WTC11 (cell line): ENCODE results near the gene PIM1. TPM values are rescaled to one million over a fixed set of nuclear protein-coding genes. Genes with fewer than 3 reads are reported as not detected.
"Not testable (repeated sequence)": the region's sequence is repeated elsewhere in the genome, so short reads cannot be mapped to it uniquely, and the experiment has no call there.

Experiments used
- ATAC-seq: fragments of 200-7000 bp; cut with Tn5 transposase; 2 replicates; pipeline ENCODE4 v1.10.0; 2021; ENCODE audit warnings: mild to moderate bottlenecking, moderate library complexity
- CTCF ChIA-PET: fragments of 300-600 bp; sonication (Branson Sonifier 250); formaldehyde crosslinking; loops from one replicate; lab custom pipeline; 2021; ENCODE audit warnings: antibody characterized with exemption; lab: Charles Lee
- POLR2A ChIA-PET: fragments of 350-600 bp; sonication (Branson Sonifier 250); formaldehyde crosslinking; loops from one replicate; lab custom pipeline; 2021; ENCODE audit warnings: antibody characterized with exemption; lab: Charles Lee
- DNase-seq: peaks from one replicate; pipeline ENCODE4 v3.0.0; 2021; ENCODE audit warnings: low spot score
- H3K27ac Mint-ChIP-seq: 2 replicates; pipeline ENCODE4 v1.8.0; 2021; ENCODE audit warnings: mixed read lengths
- H3K27me3 Mint-ChIP-seq: 2 replicates; pipeline ENCODE4 v1.8.0; 2021; ENCODE audit warnings: low read depth, mild to moderate bottlenecking, moderate library complexity, mixed read lengths
- H3K36me3 Mint-ChIP-seq: 2 replicates; pipeline ENCODE4 v1.8.0; 2021; ENCODE audit warnings: mixed read lengths
- H3K4me1 Mint-ChIP-seq: 2 replicates; pipeline ENCODE4 v1.8.0; 2022; ENCODE audit warnings: mixed read lengths
- H3K4me3 Mint-ChIP-seq: 2 replicates; pipeline ENCODE4 v1.8.0; 2021; ENCODE audit warnings: mild to moderate bottlenecking, moderate library complexity, mixed read lengths
- H3K9me3 Mint-ChIP-seq: 2 replicates; pipeline ENCODE4 v1.8.0; 2021; ENCODE audit warnings: mixed read lengths
- E2F4 ChIP-seq: sonication (generic); formaldehyde crosslinking; IDR thresholded peaks from 2 replicates; pipeline ENCODE4 v1.8.1; 2022; ENCODE audit warnings: low read depth, mild to moderate bottlenecking, moderate library complexity, missing genetic modification reagents, borderline replicate concordance
- ELF4 ChIP-seq: sonication (generic); formaldehyde crosslinking; IDR thresholded peaks from 2 replicates; pipeline ENCODE4 v1.8.1; 2022; ENCODE audit warnings: low read depth, mild to moderate bottlenecking, moderate library complexity, missing genetic modification reagents
- ERG ChIP-seq: fragments of 250-450 bp; sonication (Bioruptor Pico); IDR thresholded peaks from 2 replicates; pipeline ENCODE4 v1.8.0; 2021; ENCODE audit warnings: mild to moderate bottlenecking
- ETV6 ChIP-seq: sonication (generic); formaldehyde crosslinking; IDR thresholded peaks from 2 replicates; pipeline ENCODE4 v1.8.1; 2022; ENCODE audit warnings: mild to moderate bottlenecking, missing genetic modification reagents
- GRHL2 ChIP-seq: fragments of 250-450 bp; sonication (Bioruptor Pico); IDR thresholded peaks from 2 replicates; pipeline ENCODE4 v1.8.0; 2022; ENCODE audit warnings: mild to moderate bottlenecking, moderate library complexity; ENCODE audit not compliant: insufficient replicate concordance, severe bottlenecking
- HMGA2 ChIP-seq: fragments of 250-450 bp; sonication (Bioruptor Pico); IDR thresholded peaks from 2 replicates; pipeline ENCODE4 v1.4.0; 2021; ENCODE audit warnings: mild to moderate bottlenecking, moderate library complexity
- IRF2 ChIP-seq: sonication (generic); formaldehyde crosslinking; IDR thresholded peaks from 2 replicates; pipeline ENCODE4 v1.8.0; 2022; ENCODE audit warnings: low read depth, missing genetic modification reagents, borderline replicate concordance
- NFE2L1 ChIP-seq: sonication (generic); formaldehyde crosslinking; IDR thresholded peaks from 2 replicates; pipeline ENCODE4 v1.8.1; 2023; ENCODE audit warnings: missing genetic modification reagents
- PRRX2 ChIP-seq: fragments of 250-450 bp; sonication (Bioruptor Pico); IDR thresholded peaks from 2 replicates; pipeline ENCODE4 v1.8.0; 2021; ENCODE audit warnings: mild to moderate bottlenecking
- RELA ChIP-seq: sonication (generic); formaldehyde crosslinking; IDR thresholded peaks from 2 replicates; pipeline ENCODE4 v1.8.1; 2022; ENCODE audit warnings: missing genetic modification reagents, mild to moderate bottlenecking, borderline replicate concordance
- SMAD4 ChIP-seq: sonication (generic); formaldehyde crosslinking; IDR thresholded peaks from 2 replicates; pipeline ENCODE4 v1.8.0; 2022; ENCODE audit warnings: mild to moderate bottlenecking, missing genetic modification reagents
- STAT6 ChIP-seq: sonication (generic); formaldehyde crosslinking; conservative IDR thresholded peaks from 2 replicates; pipeline ENCODE4 v1.8.1; 2023; ENCODE audit warnings: mild to moderate bottlenecking, low read depth, missing genetic modification reagents, moderate library complexity
- TCF7 ChIP-seq: sonication (generic); formaldehyde crosslinking; IDR thresholded peaks from 2 replicates; pipeline ENCODE4 v1.8.0; 2022; ENCODE audit warnings: mild to moderate bottlenecking, low read depth, missing genetic modification reagents, moderate library complexity
- ZNF121 ChIP-seq: sonication (generic); formaldehyde crosslinking; IDR thresholded peaks from 2 replicates; pipeline ENCODE4 v1.8.0; 2023; ENCODE audit warnings: missing genetic modification reagents
- ZNF263 ChIP-seq: sonication (generic); formaldehyde crosslinking; IDR thresholded peaks from 2 replicates; pipeline ENCODE4 v1.8.1; 2022; ENCODE audit warnings: low read depth, mild to moderate bottlenecking, moderate library complexity, missing genetic modification reagents
- total RNA-seq: library from RNA; stranded (reverse); gene quantifications from 3 replicates; pipeline ENCODE4 v1.2.3, GENCODE V29; 2021
- TF ChIP-seq, protein P1 (sequence below): sonication (generic); formaldehyde crosslinking; IDR thresholded peaks from 2 replicates; pipeline ENCODE4 v1.8.1; 2022; ENCODE audit warnings: low read depth, missing genetic modification reagents, borderline replicate concordance
- TF ChIP-seq, protein P2 (sequence below): sonication (generic); formaldehyde crosslinking; IDR thresholded peaks from 2 replicates; pipeline ENCODE4 v1.8.0; 2022; ENCODE audit warnings: mild to moderate bottlenecking, missing genetic modification reagents

Gene PIM1
- total RNA-seq, 1 experiment from 2014 or later = 64.7 TPM

GRCh38 chr6:37180075-37180474 is 10.1 kb downstream of the PIM1 start:
- Mint-ChIP-seq H3K27me3 (no peaks in the 10 kb centered on the region), H3K4me1 (peaks cover 4% of the 10 kb centered on the region)
- CTCF ChIA-PET = no interaction called here

DNA sequence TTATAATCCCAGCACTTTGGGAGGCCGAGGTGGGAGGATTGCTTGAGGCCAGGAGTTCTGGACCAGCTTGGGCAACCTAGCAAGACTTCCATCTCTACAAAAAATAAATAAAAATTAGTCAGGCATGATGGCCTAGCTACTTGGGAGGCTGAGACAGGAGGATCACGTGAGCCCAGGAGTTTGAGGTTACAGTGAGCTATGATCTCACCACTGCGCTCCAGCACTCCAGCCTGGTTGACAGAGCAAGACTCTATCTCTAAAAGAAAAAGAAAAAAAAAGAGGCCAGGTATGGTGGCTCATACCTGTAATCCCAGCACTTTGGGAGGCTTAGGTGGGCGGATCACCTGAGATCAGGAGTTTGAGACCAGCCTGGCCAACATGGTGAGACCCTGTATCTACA is 10.7 kb downstream of the PIM1 start:
- DNase-seq, POLR2A ChIA-PET, H3K27ac Mint-ChIP-seq, H3K4me3 Mint-ChIP-seq, H3K9me3 Mint-ChIP-seq, ATAC-seq, H3K36me3 Mint-ChIP-seq, H3K4me1 Mint-ChIP-seq, H3K27me3 Mint-ChIP-seq: not testable (repeated sequence)
- CTCF ChIA-PET = interaction anchor here (0.8 kb wide), 1 partner anchor 398 kb away, joined by 3 read pairs; no protein-coding TSS in a partner anchor

More at GRCh38 chr6:37180075-37180474, 10.1 kb downstream of the PIM1 start:
- no peaks in the 10 kb centered on the region for H3K9me3 Mint-ChIP-seq
- DNase-seq (no peak), ATAC-seq (no peak)
- H3K27ac Mint-ChIP-seq = no peak overlapping the region
- POLR2A ChIA-PET = no interaction called here
- peaks cover 5% of the 10 kb centered on the region for H3K36me3 Mint-ChIP-seq
- H3K4me3 Mint-ChIP-seq = no peak overlapping the region
- TF ChIP-seq ELF4 (no peak), STAT6 (CRISPR knock-in tag) (no peak), HMGA2 (CRISPR knock-in tag) (no peak), ETV6 (no peak), PRRX2 (no peak), IRF2 (CRISPR knock-in tag) (no peak), ERG (no peak), RELA (CRISPR knock-in tag) (no peak)
- TF ChIP-seq, protein P1, sequence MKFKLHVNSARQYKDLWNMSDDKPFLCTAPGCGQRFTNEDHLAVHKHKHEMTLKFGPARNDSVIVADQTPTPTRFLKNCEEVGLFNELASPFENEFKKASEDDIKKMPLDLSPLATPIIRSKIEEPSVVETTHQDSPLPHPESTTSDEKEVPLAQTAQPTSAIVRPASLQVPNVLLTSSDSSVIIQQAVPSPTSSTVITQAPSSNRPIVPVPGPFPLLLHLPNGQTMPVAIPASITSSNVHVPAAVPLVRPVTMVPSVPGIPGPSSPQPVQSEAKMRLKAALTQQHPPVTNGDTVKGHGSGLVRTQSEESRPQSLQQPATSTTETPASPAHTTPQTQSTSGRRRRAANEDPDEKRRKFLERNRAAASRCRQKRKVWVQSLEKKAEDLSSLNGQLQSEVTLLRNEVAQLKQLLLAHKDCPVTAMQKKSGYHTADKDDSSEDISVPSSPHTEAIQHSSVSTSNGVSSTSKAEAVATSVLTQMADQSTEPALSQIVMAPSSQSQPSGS = no peak

DNA sequence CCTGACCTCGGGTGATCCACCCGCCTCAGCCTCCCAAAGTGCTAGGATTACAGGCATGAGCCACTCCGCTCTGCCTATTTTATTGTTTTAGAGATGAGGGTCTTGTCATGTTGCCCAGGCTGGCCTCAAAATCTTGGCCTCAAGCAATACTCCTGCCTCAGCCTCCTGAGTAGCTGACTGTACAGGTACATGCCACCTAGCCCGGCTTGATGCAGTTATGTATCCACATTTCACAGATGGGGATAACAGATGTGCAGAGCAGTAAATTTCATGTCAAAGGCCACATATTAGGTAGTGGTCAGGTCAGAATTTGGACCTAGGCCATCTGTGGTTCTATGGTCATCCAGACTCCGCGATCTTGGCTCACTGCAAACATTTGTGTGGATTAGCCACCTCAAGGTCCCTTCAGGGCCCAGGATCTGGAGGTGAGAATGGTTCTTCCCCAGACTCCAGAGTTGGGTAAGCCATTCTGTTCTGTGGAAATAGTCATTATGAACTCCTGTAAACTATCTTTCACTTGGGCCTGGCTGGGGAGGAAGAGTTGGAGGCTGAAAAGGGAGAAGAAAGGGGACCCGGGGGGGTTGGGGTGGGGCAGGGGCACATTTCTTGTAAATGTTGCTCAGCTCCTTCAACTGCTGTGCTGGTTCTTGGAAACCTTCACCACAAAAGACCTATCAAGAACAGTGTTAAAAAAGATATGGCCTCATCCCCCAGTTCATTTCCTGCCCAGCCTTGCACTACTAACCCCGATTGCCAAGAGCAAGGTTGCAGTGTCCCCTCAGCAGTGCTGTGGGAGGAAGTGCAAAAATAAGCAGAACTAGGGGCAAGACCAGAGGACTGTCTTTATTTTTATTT is 13.0 kb downstream of the PIM1 start:
- ATAC-seq = no peak

GRCh38 chr6:37185949-37186720 is 16.2 kb downstream of the PIM1 start:
- not testable (repeated sequence) for H3K27me3 Mint-ChIP-seq, ATAC-seq, H3K4me3 Mint-ChIP-seq, H3K4me1 Mint-ChIP-seq, H3K36me3 Mint-ChIP-seq, H3K9me3 Mint-ChIP-seq, DNase-seq, H3K27ac Mint-ChIP-seq
- CTCF ChIA-PET = interaction anchor here (1.2 to 1.7 kb wide), 6 partner anchors 24 to 301 kb away, joined by 4 to 7 read pairs (median 4); no protein-coding TSS in a partner anchor
- POLR2A ChIA-PET = interaction anchor here (0.7 to 1.4 kb wide), 2 partner anchors 48 to 250 kb away, joined by 3 to 13 read pairs; no protein-coding TSS in a partner anchor

More for the DNA sequence above, 13.0 kb downstream of the PIM1 start:
- ChIA-PET POLR2A (no interaction called here), CTCF (interaction anchor here (1.2 to 1.7 kb wide), 3 partner anchors 27 to 165 kb away, joined by 4 to 6 read pairs (median 6); no protein-coding TSS in a partner anchor)
- peaks cover 8% of the 10 kb centered on the region for H3K9me3 Mint-ChIP-seq
- H3K4me3 Mint-ChIP-seq = no peak overlapping the region
- no peaks in the 10 kb centered on the region for H3K4me1 Mint-ChIP-seq
- no peaks in the 10 kb centered on the region for H3K27me3 Mint-ChIP-seq
- H3K36me3 Mint-ChIP-seq = no peaks in the 10 kb centered on the region
- no peak for TF ChIP-seq GRHL2 (CRISPR knock-in tag)
- no peak for TF ChIP-seq E2F4 (CRISPR knock-in tag)
- no peak for TF ChIP-seq NFE2L1 (CRISPR knock-in tag)
- TF ChIP-seq SMAD4 = no peak
- no peak for TF ChIP-seq ZNF263 (CRISPR knock-in tag)
- TF ChIP-seq TCF7 (CRISPR knock-in tag) = no peak
- TF ChIP-seq ZNF121 (CRISPR knock-in tag) = peak; percentile 49; the same call in 1 of the 2 replicates
- TF ChIP-seq, protein P2, sequence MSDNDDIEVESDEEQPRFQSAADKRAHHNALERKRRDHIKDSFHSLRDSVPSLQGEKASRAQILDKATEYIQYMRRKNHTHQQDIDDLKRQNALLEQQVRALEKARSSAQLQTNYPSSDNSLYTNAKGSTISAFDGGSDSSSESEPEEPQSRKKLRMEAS (CRISPR knock-in tag) = no peak
- TF ChIP-seq, all 79 proteins: peak for 1
- no peak overlapping the region for H3K27ac Mint-ChIP-seq
- DNase-seq = no peak
